T-helper 9 cell (primary cell): ENCODE data around the gene CTIF.

ENCODE experiments used
- DNase-seq: peaks from one replicate; pipeline ENCODE4 v3.0.0-alpha.2; 2020

The CTIF gene

DNA sequence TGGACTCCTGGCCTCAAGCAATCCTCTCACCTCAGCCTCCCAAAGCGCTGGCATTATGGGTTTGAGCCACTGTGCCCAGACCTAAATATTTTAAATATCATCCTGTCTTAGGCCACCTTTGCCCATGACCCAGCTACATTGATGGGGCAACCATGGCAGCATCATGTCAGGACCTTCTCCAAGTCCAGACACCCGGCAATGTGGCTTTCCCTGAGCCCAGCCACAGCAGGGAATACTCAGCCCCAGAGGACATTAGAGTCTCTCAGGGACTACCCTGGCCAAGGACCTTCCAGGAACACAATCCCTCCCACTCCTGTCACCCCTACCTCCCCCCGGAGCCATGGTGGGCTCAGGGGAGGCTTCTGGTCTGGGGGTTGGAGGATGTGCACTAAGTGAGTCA lies 339.1 kb downstream of the CTIF start:
- no peak for DNase-seq

DNA sequence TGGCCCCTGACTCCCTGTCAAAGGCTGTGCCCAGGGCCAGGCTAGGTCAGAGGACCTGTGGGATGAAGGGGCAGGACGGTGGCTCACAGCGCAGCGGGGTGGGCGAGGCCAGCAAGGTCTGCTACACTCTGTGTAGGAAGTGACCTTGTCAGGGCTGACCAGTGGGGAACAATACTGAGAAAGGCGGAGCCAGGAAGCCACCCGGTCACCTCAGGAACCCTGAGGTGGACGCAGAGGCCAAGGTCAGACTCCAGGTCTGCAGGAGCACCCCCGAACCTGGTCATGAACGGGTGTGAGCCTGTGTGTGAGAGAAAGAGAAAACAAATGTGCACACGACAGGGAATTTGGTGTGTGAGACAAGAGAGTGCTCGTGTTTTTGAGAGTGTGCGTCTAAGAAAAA lies 339.6 kb downstream of the CTIF start:
- DNase-seq = no peak

DNA sequence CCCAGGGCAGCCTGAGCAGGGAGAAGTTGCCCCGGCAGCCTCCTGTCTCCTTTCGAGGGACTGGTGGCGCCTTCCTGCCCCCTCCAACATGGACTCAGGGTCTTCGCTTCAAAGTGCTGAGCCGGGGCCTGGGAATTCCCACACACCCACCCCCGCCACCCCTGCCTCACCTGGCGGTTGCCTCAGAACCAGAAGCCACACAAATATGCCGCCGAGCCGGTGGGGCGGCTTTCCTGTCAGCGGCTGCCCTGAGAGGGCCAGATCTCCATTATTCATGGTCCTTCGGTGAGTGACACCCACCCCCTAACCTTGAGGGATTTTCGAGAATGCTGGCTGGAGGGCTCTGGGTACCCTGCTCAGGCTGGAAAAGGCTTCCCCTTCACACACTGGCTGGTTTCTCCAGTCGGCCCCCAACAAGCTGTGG lies 340.2 kb downstream of the CTIF start:
- no peak for DNase-seq

DNA sequence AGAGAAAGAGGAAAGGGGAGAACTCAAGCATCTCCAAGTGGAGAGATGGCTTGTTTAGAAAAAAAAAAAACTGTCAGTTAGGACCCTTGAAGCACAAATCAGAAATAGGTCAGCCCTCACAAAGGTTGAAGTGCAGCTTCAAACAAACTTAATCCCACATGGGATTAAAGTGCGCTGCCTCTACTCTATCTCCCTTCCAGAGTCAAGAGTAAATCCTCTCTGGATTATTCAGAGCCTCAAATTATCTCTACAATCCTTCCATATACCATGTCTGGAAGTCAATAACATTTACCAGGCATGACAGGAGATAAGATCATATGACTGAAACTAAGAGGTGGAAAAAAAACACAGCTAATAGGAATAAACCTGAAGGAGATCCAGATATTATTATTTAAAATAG lies 342.1 kb downstream of the CTIF start:
- no peak for DNase-seq

DNA sequence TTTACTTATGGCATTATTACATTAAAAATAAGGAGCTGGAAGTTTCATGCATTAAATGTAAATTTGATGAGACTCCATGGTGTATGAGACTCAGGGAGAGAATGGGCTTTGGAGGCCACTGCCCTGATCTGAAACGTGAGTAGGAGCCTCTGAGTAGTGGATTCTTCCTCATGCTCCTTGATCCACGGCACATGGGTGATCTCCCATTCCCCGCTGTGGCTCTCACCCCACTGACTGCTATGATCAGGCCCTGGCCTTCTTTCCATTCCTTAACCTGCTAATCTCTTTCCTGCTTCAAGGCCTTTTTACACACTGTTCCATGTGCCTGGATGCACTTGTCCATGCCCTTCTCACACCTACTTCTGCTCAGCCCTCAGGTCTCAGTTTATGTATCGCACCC lies 343.5 kb downstream of the CTIF start:
- no peak for DNase-seq

DNA sequence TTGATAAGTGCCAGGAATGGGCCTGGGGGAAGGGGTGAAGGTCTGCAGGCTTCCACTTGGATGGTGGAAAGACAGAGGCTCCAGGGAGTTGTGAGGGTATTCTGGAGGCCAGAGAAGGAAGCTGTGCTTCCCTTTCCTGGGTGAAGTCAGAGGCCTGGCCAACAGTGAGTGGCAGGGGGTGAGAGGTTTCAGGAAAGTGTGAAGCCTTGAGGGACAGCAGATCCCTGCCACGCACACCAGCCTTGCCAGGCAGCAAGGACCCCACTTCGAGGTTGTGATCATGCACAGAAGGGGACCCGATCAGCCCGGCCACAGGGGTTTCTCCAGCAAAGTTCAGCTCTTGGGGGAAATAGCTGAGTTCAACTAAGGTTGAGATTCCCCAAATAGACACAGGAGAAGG lies 345.5 kb downstream of the CTIF start:
- DNase-seq = no peak

DNA sequence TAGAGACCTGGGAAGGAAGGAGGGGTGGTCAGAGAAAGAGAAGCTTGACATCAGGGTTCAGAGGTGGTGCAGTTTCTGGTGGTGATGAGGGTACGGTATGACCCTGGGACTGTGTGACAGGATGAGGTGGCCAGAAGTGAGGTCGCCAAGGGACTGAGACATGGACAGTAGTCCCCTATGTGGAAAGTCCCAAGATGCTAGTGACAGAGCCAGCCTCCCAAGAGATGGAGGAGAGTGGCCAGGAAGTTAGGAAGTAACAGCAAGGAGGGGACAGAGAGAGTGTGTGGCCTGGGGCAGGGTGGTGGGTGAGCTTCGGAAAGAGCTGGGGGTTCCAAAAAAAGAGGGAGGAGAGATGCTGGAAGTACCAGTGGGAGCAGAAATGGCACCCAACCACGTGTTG lies 345.9 kb downstream of the CTIF start:
- no peak for DNase-seq

DNA sequence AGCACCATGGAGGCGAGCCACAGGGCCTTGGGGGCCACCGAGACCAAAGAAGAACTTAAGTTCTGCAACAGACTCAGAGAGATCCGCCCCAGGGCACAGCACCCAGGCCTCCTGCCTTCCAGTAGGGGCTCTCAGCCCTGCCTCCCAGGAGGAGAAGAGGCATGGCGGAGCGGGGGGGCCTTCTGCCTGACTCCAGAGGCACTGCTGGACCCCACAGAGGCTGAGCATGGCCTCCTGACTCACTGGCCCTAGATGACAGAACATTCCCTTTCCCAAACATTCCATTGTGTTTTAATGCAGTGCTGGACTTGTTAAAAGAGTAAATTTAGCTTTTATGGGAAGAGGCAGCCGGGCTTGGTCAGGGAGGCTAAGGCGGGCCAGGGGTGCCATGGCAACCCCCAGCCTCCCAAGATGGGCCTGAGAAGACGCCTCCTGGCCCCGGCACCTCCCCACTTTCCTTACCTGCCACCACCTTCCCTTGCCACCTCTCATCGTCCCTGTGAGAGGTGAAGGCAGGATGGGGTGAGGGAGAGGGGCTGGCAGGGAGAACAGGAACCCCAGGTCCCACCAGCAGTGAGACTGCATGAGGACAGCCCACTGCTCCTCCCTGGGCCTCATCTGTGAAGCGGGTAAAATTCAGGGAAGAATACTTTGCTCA lies 346.6 kb downstream of the CTIF start:
- no peak for DNase-seq

DNA sequence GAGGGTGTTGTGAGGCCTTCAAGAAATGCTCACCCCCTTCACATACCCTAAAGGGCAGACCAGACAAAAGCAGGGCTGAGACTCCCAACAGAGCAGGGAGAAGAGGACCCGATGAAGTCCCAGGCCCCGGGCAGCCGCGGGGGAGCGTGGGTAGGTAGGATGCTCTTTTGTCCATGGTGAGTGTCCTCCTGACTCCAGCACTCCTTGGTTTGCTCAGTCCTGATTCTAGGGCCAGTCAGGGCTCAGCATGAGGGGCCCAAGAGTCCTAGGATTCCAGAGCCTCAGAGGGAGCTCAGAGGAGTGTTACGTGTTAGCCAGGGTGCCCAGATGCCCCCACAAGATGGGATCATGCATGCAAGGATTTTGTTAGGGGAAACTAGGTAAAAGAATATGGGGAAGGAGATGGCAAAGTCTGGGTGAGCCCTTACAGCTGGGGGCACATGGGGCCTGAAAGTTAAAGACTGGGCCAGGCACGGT lies 347.1 kb downstream of the CTIF start:
- DNase-seq = no peak

DNA sequence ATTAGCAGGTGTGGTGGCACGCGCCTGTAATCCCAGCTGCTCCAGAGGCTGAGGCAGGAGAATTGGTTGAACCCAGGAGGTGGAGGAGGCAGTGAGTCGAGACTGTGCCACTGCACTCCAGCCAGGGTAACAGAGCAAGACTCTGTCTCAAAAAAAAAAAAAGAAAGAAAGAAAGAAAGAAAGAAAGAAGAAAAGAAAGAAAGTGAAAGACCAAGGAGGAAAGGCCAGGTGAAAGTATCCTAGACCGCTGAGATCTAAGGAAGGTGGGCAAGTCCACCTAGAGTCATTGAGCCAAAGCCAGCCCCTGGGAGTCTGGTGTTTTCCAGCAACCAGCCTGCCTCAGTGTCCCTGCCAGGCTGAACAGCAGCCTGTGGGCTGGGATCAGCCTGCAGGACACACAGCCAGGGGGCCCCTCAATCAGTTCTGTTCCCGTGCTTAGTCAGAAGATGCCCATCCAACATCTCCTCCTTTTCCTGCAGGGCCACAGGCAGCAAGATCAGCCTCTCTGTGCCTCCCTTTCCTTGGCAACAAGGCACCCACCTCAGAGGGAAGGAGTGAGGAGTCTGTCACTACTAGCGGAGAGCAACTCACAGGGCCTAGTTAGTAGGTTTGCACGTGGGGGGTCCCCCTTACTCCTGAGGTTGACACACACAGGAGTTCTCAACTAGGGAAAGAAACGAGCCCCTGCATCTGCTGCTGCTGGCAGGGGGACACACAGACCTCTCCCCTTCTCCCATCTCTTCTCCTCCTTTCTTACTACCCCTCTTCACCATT lies 347.9 kb downstream of the CTIF start:
- DNase-seq = no peak

DNA sequence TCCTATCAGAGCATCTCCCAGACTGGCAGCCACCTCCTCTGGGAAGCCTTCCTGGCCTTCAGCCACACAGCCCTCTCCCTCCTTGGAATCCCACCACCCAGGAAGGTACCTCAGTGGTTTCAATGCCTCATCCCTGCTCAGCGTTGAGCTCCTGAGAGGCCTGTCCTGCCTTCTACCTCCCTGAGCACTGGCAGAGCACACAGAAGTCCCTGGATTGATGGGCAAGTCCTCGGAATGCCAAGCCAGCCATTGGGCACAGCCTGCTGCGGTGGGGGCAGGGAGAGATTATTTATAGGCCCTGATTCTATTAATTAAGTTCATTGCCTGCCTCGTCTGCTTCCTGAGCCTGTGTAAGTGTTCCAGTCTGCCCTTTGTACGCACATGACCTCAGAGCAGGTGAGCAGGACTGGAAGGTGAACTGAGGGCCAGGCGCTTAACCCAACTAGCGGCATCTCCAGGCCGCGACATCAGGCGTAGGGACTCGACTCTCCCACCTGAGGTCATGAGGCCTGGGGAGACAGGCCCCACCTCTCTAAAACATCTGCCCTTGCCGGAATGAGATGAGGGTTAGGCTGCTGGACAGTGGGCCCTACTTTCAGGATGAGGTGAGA lies 348.6 kb downstream of the CTIF start:
- no peak for DNase-seq

DNA sequence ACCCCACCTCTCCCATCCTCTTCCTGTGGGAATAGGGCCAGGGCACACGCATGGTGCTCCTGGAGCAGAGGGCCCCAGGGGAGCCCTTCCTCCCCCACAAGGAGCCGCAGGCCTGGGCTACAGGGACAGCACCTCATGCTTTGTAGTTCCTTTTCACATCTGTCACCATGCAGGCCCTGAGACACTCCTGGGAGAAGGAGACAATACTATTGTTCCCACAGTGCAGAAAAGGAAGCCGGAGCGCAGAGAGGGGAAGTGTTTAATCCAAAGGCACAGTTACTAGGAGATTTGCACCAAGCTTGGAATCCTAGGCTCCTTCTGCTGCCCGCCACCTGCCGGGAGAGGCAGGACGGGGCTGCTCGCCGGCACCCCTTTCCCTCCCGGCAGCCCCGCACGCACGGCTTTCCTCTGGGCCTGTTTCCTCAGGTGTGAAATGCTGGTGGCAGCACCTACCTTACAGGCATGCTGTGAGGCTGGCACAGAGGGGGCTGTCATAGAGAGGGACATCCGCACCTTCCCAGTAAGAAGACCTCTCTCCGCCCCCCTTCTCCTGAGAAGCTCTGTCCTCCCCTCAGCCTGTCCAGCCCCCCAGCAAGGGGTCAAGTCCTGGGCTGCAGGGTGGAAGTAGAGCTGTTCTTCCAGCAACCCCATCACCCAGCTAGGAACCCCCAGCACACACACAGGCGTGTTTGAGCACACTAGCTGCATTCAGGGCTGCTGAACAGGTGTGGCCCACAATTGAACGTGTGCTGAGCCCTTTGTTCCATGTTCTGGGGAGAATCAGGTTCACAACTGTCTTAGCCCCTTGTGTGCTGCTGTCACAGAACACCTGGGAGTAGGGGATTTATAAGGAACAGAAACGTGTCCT lies 349.3 kb downstream of the CTIF start:
- no peak for DNase-seq

DNA sequence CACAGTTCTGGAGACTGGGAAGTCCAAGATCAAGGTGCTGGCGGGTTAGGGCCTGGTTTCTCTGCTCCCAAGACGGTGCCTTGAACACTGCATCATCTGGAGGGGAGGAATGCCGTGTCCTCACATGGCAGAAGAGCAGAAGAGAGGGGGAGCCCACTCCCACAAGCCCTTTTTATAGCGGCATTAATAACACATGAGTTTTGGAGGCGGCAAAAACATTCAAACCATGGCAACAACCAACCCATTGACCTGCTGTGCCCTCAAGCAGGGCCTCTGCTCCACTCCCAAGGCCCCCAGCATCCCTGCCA lies 349.9 kb downstream of the CTIF start:
- DNase-seq = no peak

DNA sequence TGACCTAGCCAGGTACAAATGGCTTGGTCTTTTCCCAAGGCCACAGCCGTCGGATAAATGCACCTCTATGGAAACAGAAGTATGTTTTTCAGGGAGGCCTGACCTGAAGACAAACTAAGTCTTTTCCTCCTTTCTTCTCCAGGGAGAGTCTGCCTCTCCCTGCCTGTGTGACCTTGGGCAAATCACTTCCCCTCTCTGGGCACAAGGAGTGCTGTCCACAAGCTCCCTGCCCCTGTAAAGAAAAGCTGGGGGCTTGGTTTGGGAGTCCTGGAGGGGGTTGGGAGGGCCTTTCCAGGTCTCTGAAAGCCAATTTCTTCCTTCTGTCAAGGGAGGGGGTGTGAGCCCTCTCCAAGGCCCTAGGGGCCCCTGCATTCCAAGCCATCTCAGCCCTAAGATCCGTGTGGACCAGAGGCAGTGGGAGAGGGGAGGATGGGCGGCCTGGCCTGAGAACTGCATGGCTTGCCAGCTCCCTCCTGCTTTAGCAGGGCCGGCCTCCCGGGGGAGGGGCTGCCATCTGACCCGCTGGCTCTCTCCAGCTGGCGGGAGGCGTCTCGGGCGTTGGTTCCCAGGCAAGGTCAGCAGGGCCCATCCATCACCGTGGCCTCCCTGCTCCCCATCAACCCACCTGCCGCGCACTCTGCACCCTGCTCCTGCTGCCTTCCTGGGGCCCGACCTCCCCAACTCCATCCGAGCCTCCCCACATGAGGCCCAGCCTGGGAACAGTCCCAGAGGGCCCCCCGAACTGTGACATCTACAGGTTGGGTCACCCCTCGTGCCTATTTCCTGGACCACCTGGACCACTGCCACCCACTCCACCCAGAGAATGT lies 350.5 kb downstream of the CTIF start:
- DNase-seq = no peak

DNA sequence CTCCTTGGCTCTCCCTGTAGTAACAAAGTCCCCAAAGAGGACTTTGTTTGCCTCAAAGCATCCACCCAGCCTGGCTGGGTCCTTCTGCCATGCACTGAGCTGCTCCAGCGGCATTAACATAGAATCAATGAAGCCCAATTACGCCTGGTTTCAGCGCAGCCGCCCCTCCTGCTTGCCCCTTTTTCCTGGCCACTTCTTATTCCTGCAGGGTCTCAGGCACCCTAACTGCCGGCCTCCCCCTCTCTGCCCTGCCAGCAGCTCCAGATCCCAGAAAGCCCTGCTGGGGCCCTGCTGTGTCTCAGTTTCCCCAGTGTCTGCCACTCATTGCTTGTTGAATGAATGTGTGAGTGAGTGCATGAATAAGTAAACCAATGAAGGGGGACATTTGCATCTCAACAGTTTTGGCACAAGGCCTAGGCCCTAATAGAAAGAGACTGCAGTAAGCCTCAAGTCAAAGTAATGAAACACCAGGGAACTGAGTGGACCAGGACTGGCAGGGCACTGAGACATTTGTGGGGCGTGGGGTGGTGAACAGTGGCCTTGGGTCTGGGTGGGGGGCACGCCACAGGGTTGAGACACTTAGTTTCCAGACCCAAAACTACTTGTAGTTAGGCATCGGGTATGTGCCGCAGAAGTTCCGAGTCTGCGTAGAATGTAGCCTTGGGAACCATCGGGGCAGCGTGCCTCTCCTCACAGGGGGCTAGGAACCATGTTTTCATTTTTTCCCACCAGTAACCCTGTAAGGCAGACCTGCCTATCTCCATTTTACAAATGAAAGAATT lies 351.3 kb downstream of the CTIF start:
- DNase-seq = no peak

DNA sequence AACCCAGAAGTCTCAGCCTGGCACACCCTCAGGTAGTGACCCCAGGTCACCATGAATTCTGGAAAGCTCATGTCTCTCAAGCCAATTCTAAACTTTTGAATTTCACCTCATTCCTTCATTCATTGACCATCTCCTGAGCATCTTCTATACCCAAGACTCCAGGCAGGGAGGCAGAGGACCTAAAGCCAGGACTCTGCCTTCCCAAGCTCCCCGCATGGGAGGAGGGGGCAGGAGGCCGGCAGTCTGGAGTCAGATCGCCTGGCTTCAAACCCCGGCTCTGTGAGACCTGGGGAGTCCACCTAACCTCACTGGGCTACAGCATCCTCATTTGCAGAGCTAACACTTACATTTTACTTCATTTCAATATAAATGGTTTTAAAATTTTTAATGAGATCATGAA lies 352.9 kb downstream of the CTIF start:
- no peak for DNase-seq

DNA sequence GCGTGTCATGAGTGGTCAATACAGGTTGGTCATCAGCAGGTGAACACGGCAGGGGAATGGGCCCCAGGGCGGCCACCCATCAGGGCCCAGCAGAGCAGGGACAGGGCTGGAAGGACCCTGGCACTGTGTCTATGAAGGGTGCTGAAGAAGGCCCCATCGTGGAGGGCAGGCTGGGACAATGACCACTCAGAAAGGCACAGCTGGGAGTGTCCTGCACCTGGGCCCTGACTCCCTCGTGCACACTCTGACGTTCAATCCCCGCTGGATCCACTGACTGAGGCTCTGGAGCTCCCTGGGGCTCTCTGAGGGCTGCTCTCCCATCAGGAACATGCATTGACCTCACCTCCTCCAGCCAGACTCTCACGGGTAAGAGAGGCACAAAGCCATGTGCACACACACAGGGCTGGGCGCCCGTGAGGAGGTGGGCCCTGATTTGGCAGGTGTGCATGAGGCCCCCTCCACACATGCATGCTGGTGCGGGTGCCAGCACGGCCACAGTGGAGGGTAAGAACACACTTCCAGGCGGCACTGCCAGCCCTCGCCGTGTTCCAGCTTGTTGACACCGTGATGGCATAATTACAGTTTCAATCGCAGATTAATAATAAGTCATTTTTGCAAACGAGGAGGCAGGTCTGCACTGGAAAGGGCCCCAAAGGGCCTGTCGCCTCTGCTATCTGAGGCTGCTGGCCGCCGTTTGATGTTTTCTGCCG lies 353.5 kb downstream of the CTIF start:
- no peak for DNase-seq

DNA sequence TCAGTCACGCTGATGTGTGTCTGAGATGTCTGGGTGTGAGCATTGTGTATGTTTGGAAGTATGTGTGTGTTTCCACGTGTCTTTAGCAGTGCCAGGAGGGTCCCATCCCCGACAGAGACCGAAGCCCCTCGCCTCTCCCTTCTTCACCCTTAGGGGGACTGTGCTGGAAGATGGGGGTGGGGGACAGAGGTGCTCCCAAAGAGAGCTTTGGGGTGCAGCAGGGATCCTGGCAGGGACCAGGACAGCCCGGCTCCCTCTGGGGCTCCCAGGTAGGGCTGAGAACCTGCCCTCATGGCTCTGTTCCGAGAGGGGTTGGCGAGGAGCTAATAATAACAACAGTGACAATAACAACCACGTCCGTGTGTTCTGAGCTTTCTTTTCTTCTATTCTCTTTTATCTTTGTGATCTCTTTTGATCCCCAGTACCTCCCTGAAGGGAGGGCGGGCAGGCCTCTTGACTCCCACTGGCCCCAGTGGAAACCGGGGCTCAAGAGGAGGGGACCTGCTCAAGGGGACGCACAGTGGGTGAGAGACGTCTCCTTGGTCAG lies 354.3 kb downstream of the CTIF start:
- DNase-seq = no peak

DNA sequence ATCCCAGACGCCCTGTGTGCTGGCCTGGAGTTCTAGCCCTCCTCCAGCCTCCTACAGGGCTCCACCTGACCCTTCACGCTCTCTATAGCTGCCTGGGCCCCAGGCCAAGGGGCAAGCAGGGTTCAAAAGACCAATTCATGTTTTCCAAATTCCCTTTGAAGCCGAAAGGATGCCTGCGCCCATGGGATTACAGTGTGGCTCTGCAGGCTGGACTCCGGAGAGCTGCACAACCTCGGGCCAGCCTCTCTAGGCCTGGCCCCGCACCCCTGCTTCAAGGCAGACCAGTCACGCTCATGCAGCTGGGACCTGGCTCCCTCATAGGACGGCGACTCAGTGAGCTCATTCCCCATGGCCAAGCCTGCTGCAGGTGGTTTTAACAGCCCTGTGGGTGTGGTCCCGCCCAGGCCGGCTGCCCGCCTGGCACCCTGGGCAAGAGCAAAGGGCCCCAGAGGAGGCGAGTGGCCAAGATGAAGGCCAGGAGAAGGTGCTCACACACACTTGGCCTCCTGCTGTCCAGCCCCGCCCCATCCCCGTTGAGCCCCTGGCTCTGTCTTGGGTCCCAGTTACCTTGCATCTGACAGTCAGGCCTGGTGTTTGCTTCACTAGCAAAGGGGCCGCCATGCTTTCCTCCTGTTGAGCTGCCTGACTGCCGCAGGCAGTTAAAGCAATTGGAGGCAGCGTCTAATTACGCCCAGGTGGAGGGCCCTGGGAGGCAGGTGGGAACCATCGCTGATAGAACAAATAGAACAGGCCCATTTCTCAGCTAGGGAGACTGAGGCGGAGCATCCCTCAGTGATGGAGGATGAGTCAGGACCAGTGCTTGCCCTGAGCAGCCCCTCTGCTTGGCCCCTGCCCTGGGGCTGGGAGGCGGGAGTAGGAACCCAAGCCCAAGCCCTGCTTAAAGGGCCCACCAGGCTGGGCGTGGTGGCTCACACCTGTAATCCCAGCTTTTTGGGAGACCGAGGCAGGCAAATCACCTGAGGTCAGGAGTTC lies 355.1 kb downstream of the CTIF start:
- DNase-seq = no peak
